Activated CD4-positive, alpha-beta memory T cell treated with anti-CD3 and anti-CD28 coated beads for 36 hours (primary cell): ENCODE results near the gene C1QTNF5. TPM values are rescaled to one million over a fixed set of nuclear protein-coding genes. Genes with fewer than 3 reads are reported as not detected.

ENCODE experiments used
- CTCF ChIA-PET: fragments of 350-600 bp; sonication (Branson Sonifier 250); formaldehyde crosslinking; loops from one replicate; lab custom pipeline; 2021; ENCODE audit warnings: antibody characterized with exemption, inconsistent platforms; lab: Charles Lee
- POLR2A ChIA-PET: fragments of 350-600 bp; sonication (Branson Sonifier 250); formaldehyde crosslinking; loops from one replicate; lab custom pipeline; 2021; ENCODE audit warnings: antibody characterized with exemption; lab: Charles Lee
- DNase-seq: peaks from one replicate; pipeline ENCODE4 v3.0.0-alpha.2; 2020
- H3K27ac Mint-ChIP-seq: one replicate; pipeline ENCODE4 v1.8.0; 2021; ENCODE audit warnings: mixed read lengths
- H3K27me3 Mint-ChIP-seq: one replicate; pipeline ENCODE4 v1.8.0; 2021; ENCODE audit warnings: mixed read lengths
- H3K36me3 Mint-ChIP-seq: one replicate; pipeline ENCODE4 v1.8.0; 2021; ENCODE audit warnings: mixed read lengths
- H3K4me1 Mint-ChIP-seq: one replicate; pipeline ENCODE4 v1.8.0; 2021; ENCODE audit warnings: low read depth, mixed read lengths
- H3K4me3 Mint-ChIP-seq: one replicate; pipeline ENCODE4 v1.8.0; 2021; ENCODE audit warnings: mild to moderate bottlenecking, mixed read lengths
- H3K9me3 Mint-ChIP-seq: one replicate; pipeline ENCODE4 v1.8.0; 2021; ENCODE audit warnings: mixed read lengths
- intact Hi-C: fragments of 100-400 bp; cut with micrococcal nuclease; formaldehyde crosslinking; loops from one replicate; pipeline ENCODE4 v1.15.1; 2023
- total RNA-seq, 2 experiments: library from RNA; stranded (reverse); gene quantifications; one replicate each; pipeline ENCODE4 v1.2.3, GENCODE V29; 2021

Gene C1QTNF5
- total RNA-seq, 2 experiments from 2014 or later: not detected

DNA sequence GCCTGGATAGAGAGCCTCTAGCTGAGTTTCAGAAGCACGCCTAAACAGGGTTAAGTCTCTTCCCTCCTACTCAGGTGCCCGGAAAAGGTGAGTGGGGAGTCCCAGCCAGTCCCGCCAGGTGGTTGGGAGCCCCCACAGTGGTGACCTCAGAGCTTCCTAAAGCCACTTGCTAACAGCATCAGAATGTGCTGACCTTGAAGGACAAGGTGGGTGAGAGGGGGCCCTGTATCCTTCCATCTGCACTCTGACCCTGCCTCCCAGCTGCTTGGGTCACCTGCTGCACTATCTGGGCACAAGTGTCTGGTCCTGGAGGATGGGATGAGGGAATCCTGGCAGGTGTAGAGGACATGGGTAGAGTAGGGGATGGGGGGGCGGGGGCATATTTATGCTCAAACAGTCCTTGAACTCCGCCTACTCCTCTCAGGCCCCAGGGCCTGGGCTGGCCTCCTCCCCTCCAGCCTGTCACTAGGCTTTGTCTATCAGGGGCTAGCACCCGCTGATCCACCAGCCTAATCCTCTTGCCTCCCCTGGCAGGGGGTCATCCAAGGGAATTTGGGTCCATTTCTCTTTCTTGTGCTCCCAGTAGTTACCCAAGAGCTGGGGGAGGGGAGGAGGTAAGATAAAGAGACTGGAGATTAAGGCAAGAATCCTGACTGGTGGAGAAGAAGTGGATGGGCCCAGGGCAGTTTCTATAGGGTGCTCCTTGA, 37.4 kb upstream of the C1QTNF5 start:
- CTCF ChIA-PET: interaction anchor here (1.3 to 12.5 kb wide), 5 partner anchors 10 to 97 kb away, joined by 3 to 237 read pairs (median 6); no protein-coding TSS in a partner anchor
- intact Hi-C loops: no loop called here
- no peak for DNase-seq
- H3K27ac Mint-ChIP-seq: no peak overlapping the region
- no peak overlapping the region for H3K4me3 Mint-ChIP-seq
- no peaks in the 10 kb centered on the region for H3K9me3 Mint-ChIP-seq
- no peaks in the 10 kb centered on the region for H3K27me3 Mint-ChIP-seq
- peaks cover 18% of the 10 kb centered on the region for H3K4me1 Mint-ChIP-seq
- POLR2A ChIA-PET: no interaction called here
- H3K36me3 Mint-ChIP-seq: no peaks in the 10 kb centered on the region

GRCh38 chr11:119377112-119377901, 36.6 kb upstream of the C1QTNF5 start:
- Mint-ChIP-seq H3K4me1 (peaks cover 18% of the 10 kb centered on the region), H3K27me3 (no peaks in the 10 kb centered on the region), H3K36me3 (no peaks in the 10 kb centered on the region), H3K4me3 (no peak overlapping the region), H3K9me3 (no peaks in the 10 kb centered on the region), H3K27ac (no peak overlapping the region)
- CTCF ChIA-PET: interaction anchor here (1.1 to 12.5 kb wide), 5 partner anchors 9 to 97 kb away, joined by 3 to 237 read pairs (median 22); no protein-coding TSS in a partner anchor
- POLR2A ChIA-PET: no interaction called here
- DNase-seq: no peak
- intact Hi-C loops: no loop called here

GRCh38 chr11:119376197-119376847, 35.6 kb upstream of the C1QTNF5 start:
- intact Hi-C loops: no loop called here
- Mint-ChIP-seq H3K4me1 (peaks cover 13% of the 10 kb centered on the region), H3K27ac (no peak overlapping the region), H3K4me3 (no peak overlapping the region), H3K36me3 (no peaks in the 10 kb centered on the region), H3K27me3 (peaks cover under 1% of the 10 kb centered on the region), H3K9me3 (no peaks in the 10 kb centered on the region)
- POLR2A ChIA-PET: no interaction called here
- CTCF ChIA-PET: interaction anchor here (0.7 to 12.5 kb wide), 6 partner anchors 8 to 100 kb away, joined by 3 to 237 read pairs (median 14); no protein-coding TSS in a partner anchor
- no peak for DNase-seq

DNA sequence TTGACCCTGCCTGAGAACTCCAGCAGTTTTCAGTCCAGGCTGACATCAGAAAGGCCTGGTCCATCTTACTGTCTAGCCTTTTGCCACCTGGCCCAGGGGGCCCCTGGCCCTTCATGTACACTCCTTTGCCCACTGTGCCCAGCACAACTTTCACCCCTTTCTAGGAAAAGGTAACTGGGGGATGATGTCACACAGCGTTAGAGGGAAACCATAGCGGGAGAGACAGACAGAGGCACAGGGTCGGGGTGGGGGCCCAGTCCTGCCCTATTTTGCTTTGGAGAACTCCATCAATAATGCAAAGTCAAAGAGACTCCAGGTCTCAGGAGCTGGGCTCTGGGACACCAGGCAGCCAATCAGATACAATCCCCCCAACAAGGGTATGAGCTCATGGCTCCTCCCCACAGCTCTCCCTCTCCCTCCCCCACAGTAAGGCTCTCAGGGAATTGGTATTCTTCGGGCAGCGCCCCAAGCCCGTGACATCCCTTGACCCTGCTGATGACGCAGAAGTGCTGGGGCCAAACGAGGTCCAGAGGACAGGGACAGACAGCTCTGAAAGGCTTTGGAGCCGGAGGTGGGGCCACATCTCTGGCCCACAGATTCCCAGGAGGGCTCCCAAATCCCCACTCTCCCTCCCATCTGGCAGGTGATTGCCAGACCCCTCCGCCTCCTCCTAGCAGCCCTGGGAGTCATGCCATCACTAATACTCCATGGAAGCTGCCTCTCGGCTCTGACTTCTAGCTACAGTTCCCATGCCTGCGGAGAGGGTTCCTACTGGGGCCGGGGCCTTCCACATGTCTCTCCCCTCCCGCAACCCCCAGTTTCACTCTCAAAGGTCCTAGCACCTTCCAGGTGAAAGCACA, 34.9 kb upstream of the C1QTNF5 start:
- ChIA-PET POLR2A (no interaction called here), CTCF (interaction anchor here (1.1 to 12.5 kb wide), 8 partner anchors 7 to 153 kb away, joined by 3 to 237 read pairs (median 28); partner anchors contain the start of gene USP2)
- intact Hi-C loops: no loop called here
- H3K4me3 Mint-ChIP-seq: no peak overlapping the region
- no peak overlapping the region for H3K27ac Mint-ChIP-seq
- no peaks in the 10 kb centered on the region for H3K9me3 Mint-ChIP-seq
- DNase-seq: no peak
- peaks cover 1% of the 10 kb centered on the region for H3K27me3 Mint-ChIP-seq
- H3K36me3 Mint-ChIP-seq: no peaks in the 10 kb centered on the region
- peaks cover 8% of the 10 kb centered on the region for H3K4me1 Mint-ChIP-seq

GRCh38 chr11:119374632-119375336, 34.1 kb upstream of the C1QTNF5 start:
- intact Hi-C loops: loop anchor here (1.0 kb wide), 1 partner anchor 18 kb away; no protein-coding TSS in a partner anchor
- H3K27me3 Mint-ChIP-seq: peaks cover 1% of the 10 kb centered on the region
- no peaks in the 10 kb centered on the region for H3K9me3 Mint-ChIP-seq
- no peaks in the 10 kb centered on the region for H3K36me3 Mint-ChIP-seq
- no peak for DNase-seq
- H3K27ac Mint-ChIP-seq: no peak overlapping the region
- ChIA-PET CTCF (interaction anchor here (0.9 to 12.5 kb wide), 14 partner anchors 8 to 154 kb away, joined by 3 to 237 read pairs (median 4); partner anchors contain the start of gene USP2), POLR2A (interaction anchor here (0.6 to 0.8 kb wide), 2 partner anchors 10 to 328 kb away, joined by 3 read pairs; no protein-coding TSS in a partner anchor)
- no peak overlapping the region for H3K4me3 Mint-ChIP-seq
- H3K4me1 Mint-ChIP-seq: peaks cover 8% of the 10 kb centered on the region

DNA sequence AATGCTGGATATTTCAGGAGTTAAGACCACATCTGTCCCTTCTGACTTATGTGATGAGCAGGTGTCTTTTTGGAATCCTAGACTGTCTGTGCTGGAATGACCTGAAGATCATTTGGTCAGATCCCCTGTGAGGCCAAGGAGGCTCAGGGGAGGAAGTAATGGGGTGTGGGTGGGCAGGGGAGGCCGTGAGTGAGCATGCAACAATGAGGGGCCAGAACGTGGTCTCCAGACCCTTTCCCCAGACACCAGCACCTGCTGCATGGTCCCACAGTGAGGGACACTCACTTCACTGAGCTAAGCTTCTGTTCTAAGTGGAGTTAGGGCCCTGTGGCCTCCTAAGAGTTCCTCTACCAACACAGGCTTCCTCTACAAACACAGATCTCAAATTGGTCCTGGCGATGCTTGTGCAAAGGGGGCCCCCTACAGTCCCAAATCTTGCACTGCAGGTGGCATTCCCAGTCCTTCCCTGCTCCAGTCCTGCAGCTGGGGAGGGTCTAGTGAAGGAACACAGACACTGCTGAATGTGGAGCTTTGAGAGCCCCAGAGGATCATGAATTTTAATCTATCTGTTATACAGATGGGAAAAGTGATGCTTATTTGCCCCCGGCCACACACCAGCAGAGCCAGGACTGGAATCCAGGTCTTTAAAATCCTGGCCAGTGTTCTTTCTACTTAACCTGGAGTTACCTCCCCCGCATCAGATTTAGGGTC, 33.4 kb upstream of the C1QTNF5 start:
- ChIA-PET POLR2A (interaction anchor here (0.6 to 0.8 kb wide), 2 partner anchors 10 to 328 kb away, joined by 3 read pairs; no protein-coding TSS in a partner anchor), CTCF (interaction anchor here (0.9 to 12.5 kb wide), 15 partner anchors 9 to 103 kb away, joined by 3 to 237 read pairs (median 4); partner anchors contain the start of gene USP2)
- H3K36me3 Mint-ChIP-seq: no peaks in the 10 kb centered on the region
- no peaks in the 10 kb centered on the region for H3K9me3 Mint-ChIP-seq
- intact Hi-C loops: loop anchor here (1.0 kb wide), 1 partner anchor 18 kb away; no protein-coding TSS in a partner anchor
- DNase-seq: peak; percentile 73
- H3K27ac Mint-ChIP-seq: no peak overlapping the region
- no peak overlapping the region for H3K4me3 Mint-ChIP-seq
- H3K4me1 Mint-ChIP-seq: peaks cover 8% of the 10 kb centered on the region
- H3K27me3 Mint-ChIP-seq: peaks cover 1% of the 10 kb centered on the region

DNA sequence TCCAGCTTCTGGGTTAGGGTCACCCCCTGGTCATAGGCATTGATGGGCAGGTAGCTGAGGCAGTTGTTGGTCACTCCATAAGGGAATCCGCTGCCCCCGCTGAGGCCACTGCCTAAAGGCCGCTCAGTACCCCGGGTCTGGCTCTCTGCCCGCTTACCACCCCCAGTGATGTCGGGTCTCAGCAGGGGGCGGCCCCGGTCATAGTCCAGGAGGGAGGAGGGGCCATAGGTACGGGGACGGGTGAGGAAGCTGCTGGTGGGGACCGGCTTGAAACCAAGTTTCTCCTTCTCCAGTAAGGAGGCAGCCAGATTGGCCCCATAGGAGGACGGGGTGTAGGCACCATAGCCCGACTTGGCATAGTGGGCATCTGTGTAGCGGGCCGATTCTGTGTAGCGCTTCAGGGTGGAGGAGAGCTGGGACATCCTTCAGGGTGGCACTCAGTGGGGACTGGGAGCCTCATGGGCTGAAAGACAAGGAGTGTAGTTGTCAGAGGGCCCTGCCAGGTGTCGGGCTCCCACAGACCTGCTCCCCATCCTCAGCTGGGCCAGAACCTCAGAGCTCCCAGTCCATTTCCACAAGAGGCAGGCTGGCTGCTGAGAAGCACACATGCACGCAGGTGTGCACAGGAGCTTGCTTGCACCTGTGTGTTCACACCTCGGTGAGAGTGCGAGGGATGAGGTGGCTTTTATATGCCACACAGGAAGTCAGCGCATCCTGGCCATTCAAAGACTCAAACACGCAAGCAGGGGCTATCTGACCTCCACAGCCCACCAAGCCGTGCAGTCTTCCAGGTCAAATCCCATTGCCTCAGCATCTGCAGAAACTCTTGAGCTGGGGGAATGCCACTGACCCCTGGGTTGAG, 32.6 kb upstream of the C1QTNF5 start:
- H3K27ac Mint-ChIP-seq: no peak overlapping the region
- H3K9me3 Mint-ChIP-seq: no peaks in the 10 kb centered on the region
- ChIA-PET CTCF (interaction anchor here (0.7 to 12.5 kb wide), 13 partner anchors 9 to 168 kb away, joined by 3 to 237 read pairs (median 5); partner anchors contain the start of genes CBL and USP2), POLR2A (interaction anchor here (0.8 kb wide), 1 partner anchor 9 kb away, joined by 3 read pairs; no protein-coding TSS in a partner anchor)
- no peak overlapping the region for H3K4me3 Mint-ChIP-seq
- peaks cover 8% of the 10 kb centered on the region for H3K4me1 Mint-ChIP-seq
- no peaks in the 10 kb centered on the region for H3K36me3 Mint-ChIP-seq
- no peak for DNase-seq
- intact Hi-C loops: no loop called here
- H3K27me3 Mint-ChIP-seq: peaks cover 3% of the 10 kb centered on the region

DNA sequence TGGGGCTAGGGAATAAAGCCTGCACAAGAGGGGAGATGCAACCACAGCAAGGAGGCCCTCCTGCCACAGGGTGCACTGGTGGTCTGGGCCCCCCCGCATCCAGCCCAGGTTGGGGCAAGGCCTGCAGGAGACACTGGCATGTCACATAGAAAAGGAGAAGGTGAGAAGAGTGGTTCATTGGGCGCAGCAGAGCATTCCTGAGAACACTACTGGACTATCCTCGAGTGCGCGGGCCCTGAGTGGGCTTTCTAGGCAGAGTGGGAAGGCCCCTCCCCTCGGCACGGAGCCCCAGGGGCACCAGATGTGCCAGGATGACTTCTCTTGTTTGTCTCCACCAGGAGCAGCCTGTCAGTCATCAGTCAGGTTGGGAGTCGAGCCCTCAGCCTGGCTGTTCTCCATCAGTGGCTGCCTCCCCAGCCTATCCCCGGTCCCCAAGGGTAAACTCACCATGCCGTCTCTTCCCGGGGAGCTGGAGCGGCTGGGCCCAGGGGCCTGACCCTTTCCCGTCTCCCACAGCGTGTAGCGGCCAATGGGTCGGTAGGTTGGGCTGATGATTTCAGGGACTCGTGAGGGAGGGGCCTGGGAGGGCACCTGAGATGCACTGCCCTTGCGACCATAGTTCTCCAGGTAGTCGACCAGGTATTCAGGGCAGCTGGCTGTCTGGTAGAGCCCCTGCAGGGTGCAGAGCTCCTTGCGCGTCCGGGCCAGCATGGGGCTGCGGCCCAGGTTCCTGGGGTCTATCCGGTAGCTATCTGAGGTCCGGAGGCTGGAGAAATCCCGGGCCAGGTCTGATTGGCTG, 31.8 kb upstream of the C1QTNF5 start:
- intact Hi-C loops: no loop called here
- Mint-ChIP-seq H3K36me3 (no peaks in the 10 kb centered on the region), H3K4me3 (no peak overlapping the region), H3K27ac (no peak overlapping the region), H3K9me3 (no peaks in the 10 kb centered on the region), H3K4me1 (peaks cover 8% of the 10 kb centered on the region), H3K27me3 (peaks cover 9% of the 10 kb centered on the region)
- DNase-seq: no peak
- POLR2A ChIA-PET: no interaction called here
- CTCF ChIA-PET: interaction anchor here (0.7 to 12.5 kb wide), 6 partner anchors 10 to 167 kb away, joined by 3 to 237 read pairs (median 40); partner anchors contain the start of genes CBL and USP2

DNA sequence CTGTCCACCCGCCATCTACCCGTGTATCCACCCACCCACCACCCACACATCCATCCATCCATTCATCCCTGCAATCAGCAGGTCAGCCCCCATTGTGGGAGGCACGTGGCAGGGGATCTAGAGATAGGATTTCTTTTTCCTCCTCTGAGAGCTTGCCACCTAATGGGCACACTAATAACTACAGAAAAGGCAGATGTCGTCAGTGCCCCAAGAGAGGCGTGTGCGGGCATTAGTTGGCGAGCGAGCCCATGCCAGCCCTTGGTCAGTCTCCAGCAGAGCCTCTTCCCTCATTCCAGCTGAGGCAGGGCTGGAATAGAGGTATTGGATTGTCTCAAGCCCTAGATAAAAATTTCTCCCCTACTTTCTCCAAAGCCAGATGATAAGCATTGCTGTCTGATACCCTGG, 31.1 kb upstream of the C1QTNF5 start:
- POLR2A ChIA-PET: no interaction called here
- Mint-ChIP-seq H3K27ac (no peak overlapping the region), H3K4me1 (peaks cover 8% of the 10 kb centered on the region), H3K27me3 (peaks cover 16% of the 10 kb centered on the region), H3K9me3 (no peaks in the 10 kb centered on the region), H3K36me3 (no peaks in the 10 kb centered on the region), H3K4me3 (no peak overlapping the region)
- CTCF ChIA-PET: interaction anchor here (1.4 to 9.3 kb wide), 7 partner anchors 11 to 103 kb away, joined by 4 to 55 read pairs (median 8); partner anchors contain the start of gene USP2
- intact Hi-C loops: no loop called here
- DNase-seq: no peak
